NCI-H748 (cell line): ENCODE measurements around the gene EIF4H.
"Not testable (repeated sequence)": the region's sequence is repeated elsewhere in the genome, so short reads cannot be mapped to it uniquely, and the experiment has no call there.

Source experiments
- DNase-seq: peaks from one replicate; lab custom pipeline; 2025; ENCODE audit not compliant: unreplicated experiment; lab: John Stamatoyannopoulos, UW

Gene EIF4H

GRCh38 chr7:74197449-74198124 lies 23.4 kb downstream of the EIF4H start:
- no peak for DNase-seq

- no peak for DNase-seq
Measured at GRCh38 chr7:74199551-74200355, 25.6 kb downstream of the EIF4H start.

DNA sequence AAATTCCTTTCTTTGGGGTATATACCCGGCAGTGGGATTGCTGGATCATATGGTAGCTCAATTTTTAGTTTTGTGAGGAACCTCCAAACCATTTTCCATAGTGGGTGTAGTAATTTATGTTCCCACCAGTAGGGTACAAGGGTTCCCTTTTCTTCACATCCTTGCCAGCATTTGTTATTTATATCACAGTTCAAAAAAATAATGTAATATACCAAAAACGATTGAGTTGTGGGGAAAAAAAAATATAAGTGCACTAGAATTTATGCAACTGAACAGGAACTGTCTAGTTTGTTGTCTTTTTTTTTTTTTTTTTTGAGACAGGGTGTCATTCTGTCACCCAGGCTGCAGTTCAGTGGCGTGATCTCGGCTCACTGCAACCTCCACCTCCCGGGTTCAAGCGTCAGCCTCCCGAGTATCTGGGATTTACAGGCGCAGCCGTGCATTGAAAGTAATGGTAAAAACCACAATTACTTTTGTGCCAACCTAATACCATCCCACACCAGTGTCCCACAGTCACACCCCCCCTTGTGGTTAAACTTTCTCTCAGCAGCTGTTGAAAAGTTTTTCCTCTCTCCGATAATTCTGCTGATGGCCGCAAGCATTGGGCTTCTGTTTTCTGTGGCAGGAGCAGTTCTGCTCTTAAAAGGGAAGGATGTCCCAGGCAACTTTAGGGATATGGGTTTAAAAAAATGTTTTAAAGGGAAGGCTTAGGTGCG lies 28.8 kb downstream of the EIF4H start:
- no peak for DNase-seq

GRCh38 chr7:74203956-74204618 lies 29.9 kb downstream of the EIF4H start:
- DNase-seq, result no peak

DNA sequence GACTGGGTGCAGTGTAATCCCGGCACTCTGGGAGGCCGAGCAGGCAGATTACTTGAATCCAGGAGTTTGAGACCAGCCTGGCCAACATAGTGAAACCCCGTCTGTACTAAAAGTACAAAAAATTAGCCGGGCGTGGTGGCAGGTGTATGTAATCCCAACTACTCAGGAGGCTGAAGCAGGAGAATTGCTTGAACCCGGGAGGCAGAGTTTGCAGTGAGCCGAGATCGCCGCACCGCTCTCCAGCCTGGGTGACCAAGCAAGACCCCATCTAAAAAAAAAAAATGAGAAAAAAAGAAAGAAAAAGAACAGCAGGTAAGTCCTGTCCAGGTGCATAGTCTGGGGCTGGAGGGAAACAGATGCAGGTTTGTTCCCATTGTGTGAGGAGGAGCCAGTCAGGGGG lies 31.9 kb downstream of the EIF4H start:
- DNase-seq, result not testable (repeated sequence)

- DNase-seq, result peak; percentile 55
Measured at GRCh38 chr7:74206589-74207120, 32.5 kb downstream of the EIF4H start.

DNA sequence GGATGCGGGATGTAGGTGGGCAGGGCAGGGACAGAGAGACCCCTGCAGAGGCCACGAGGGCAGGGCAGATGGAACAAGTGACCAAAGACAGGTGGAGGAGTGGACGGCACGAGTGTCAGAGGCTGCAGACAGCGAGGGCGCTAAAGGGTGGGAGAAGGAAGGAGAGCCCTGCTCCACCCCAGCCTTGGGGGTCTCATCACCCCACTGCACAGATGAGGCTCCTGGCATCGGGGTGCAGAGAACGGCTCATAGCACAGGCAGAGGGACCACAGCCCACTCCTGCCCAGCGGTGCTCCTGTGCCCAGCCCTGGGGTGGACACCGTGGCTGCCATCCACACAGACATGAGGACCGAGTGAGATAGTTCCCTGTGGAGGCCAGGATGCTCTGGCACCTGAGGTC lies 33.4 kb downstream of the EIF4H start:
- DNase-seq, result no peak

DNA sequence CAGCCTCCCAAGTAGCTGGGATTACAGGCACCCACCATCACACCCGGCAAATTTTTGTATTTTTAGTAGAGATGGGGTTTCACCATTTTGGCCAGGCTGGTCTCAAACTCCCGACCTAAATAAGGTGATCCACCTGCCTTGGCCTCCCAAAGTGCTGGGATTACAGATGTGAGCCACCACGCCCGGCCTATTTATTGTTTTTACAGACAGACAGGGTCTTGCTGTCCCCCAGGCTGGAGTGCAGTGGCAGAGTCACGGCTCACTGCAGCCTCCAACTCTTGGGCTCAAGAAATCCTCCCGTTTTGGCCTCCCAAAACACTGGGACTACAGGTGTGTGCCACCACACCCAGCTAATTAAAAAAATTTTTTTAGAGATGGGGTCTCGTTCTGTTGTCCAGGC lies 34.1 kb downstream of the EIF4H start:
- DNase-seq, result not testable (repeated sequence)

GRCh38 chr7:74212661-74213060 lies 38.5 kb downstream of the EIF4H start:
- DNase-seq, result no peak

- DNase-seq, result no peak
Measured at GRCh38 chr7:74214816-74215630, 40.9 kb downstream of the EIF4H start.

DNA sequence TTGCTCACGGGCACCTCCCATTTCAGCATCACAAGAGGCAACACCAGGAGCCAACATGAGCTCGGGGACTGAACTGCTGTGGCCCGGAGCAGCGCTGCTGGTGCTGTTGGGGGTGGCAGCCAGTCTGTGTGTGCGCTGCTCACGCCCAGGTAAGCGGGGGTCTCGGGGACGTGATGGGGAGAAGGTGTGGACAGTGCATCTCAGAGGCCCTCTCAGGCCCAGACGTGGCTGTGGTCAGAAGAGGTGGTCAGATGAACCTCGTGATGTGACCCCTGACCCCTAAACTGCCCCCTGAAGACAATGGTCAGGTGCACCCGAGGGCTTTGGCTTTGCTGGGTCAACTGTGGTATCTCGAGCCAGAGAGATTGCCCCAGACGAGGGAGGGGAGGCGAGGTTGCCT lies 41.8 kb downstream of the EIF4H start:
- no peak for DNase-seq

- no peak for DNase-seq
Measured at GRCh38 chr7:74216361-74216761, 42.2 kb downstream of the EIF4H start.

DNA sequence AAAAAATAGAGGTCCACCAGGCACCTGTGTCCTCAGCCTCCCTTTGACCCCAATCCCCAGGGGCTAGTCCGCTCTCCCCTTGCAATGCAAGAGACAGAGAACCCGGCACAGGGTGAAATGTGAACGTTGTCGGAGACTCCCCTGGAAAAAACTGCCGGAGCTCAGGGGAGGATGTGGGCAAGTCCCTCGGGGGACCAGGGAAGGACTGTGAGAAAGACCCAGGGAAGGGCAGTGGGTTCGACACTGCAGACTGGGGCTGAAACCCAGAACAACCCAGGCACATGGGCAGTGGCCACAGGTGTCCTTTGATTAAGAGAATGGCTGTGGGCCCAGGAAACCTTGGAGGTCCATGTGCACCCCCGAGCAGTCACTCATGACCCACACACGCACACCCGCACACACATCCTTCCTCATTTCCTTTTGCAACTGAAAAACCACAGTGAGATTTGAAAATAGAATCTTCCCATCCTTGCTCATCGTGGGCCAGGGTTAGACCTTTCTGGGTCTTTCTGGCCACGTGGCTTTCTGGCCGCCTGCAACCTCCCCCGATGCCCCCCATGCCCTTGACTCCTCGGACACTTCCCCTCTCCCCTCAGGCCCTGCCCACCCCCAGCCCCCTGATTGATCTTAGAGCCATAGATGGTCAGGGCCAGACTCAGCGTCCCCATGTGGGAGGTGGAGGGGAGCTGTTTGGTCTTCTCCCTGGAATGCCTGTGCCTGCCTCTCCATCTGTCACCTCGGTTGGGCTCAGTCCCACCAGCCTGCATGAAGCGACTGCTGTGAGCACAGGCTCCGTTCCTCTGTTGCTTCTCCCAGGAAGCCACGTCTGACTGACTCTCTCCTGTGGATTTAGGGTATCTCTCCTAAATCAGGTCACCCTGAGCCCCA lies 43.5 kb downstream of the EIF4H start:
- no peak for DNase-seq

DNA sequence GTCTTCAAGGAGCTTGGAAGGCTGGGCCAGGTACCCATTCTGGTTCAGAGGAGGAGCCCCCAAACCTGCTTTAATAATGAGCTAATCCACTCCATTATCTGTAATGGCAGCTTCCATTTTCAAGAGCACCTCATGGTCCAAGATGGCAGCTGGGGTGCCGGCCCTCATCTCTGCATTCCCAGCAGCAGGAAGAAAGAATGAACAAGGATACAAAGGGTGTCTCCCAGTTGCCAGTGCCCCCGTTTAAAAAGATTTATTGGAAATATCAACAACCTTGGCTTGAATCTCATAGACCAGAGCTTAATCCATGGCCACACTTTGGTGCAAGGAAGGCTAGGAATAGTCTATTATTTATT lies 44.2 kb downstream of the EIF4H start:
- DNase-seq, result no peak

DNA sequence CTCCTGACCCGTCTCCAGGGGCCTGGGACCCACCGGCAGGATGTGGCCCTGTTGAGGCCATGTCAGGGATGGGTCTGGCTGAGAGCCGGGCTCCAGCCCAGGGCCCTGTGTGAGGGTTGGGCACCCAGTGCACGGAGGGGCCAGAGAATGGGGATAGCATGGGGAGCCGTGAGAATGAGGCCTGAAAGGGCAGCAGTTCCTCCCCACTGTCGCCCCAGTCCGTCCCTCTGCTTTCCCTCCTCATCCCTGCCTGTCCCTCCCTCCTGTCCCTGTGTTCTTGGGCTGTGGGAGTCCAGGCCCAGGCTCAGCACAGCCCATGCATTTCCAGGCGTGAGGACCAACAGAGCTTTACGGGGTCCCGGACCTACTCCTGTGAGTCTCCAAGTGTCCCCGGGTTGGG lies 45.3 kb downstream of the EIF4H start:
- no peak for DNase-seq

- no peak for DNase-seq
Measured at GRCh38 chr7:74220229-74220628, 46.1 kb downstream of the EIF4H start.

- no peak for DNase-seq
Measured at GRCh38 chr7:74221713-74222112, 47.6 kb downstream of the EIF4H start.

GRCh38 chr7:74222851-74223710 lies 48.9 kb downstream of the EIF4H start:
- no peak for DNase-seq
